Stimulated activated CD4-positive, alpha-beta T cell treated with anti-CD3 and anti-CD28 coated beads, Interleukin-4, amount 100 ng/mL, for 24 hours (primary cell): ENCODE data around the gene WDR81.
"Not testable (repeated sequence)": the region's sequence is repeated elsewhere in the genome, so short reads cannot be mapped to it uniquely, and the experiment has no call there.

ENCODE experiments used
- DNase-seq: peaks from one replicate; pipeline ENCODE4 v3.0.0-alpha.2; 2020

WDR81 gene

GRCh38 chr17:1755827-1756262 is 31.3 kb downstream of the WDR81 start:
- no peak for DNase-seq

- DNase-seq: no peak
Measured at GRCh38 chr17:1758807-1759206, 34.3 kb downstream of the WDR81 start.

- no peak for DNase-seq
Measured at GRCh38 chr17:1759529-1759928, 35.0 kb downstream of the WDR81 start.

- DNase-seq: no peak
Measured at GRCh38 chr17:1762233-1762900, 37.9 kb downstream of the WDR81 start.

- DNase-seq: no peak
Measured at GRCh38 chr17:1762901-1763898, 38.7 kb downstream of the WDR81 start.

GRCh38 chr17:1764284-1764683 is 39.8 kb downstream of the WDR81 start:
- peak; percentile 50 for DNase-seq

GRCh38 chr17:1764705-1765104 is 40.2 kb downstream of the WDR81 start:
- DNase-seq: not testable (repeated sequence)

GRCh38 chr17:1765576-1765975 is 41.1 kb downstream of the WDR81 start:
- DNase-seq: no peak

- DNase-seq: no peak
Measured at GRCh38 chr17:1766382-1767135, 42.1 kb downstream of the WDR81 start.

- DNase-seq: no peak
Measured at GRCh38 chr17:1767358-1767757, 42.9 kb downstream of the WDR81 start.

- DNase-seq: no peak
Measured at GRCh38 chr17:1769822-1770477, 45.4 kb downstream of the WDR81 start.

GRCh38 chr17:1773000-1773695 is 48.6 kb downstream of the WDR81 start:
- DNase-seq: not testable (repeated sequence)

GRCh38 chr17:1773696-1774181 is 49.2 kb downstream of the WDR81 start:
- no peak for DNase-seq

GRCh38 chr17:1774390-1775176 is 50.1 kb downstream of the WDR81 start:
- no peak for DNase-seq

GRCh38 chr17:1776328-1776727 is 51.8 kb downstream of the WDR81 start:
- no peak for DNase-seq

- no peak for DNase-seq
Measured at GRCh38 chr17:1776857-1777256, 52.4 kb downstream of the WDR81 start.

GRCh38 chr17:1779571-1780131 is 55.1 kb downstream of the WDR81 start:
- DNase-seq: no peak

GRCh38 chr17:1782171-1782567 is 57.7 kb downstream of the WDR81 start:
- DNase-seq: no peak

GRCh38 chr17:1783271-1783670 is 58.8 kb downstream of the WDR81 start:
- no peak for DNase-seq

- no peak for DNase-seq
Measured at GRCh38 chr17:1783834-1784611, 59.5 kb downstream of the WDR81 start.
